ENCODE data around the gene PCSK2. TPM values are rescaled to one million over a fixed set of nuclear protein-coding genes. Genes with fewer than 3 reads are reported as not detected.

Gene PCSK2
- total and polyA plus RNA-seq, 4 donors, result 0.08 to 0.14 (median 0.09) TPM; not detected in 1

GRCh38 chr20:17502105-17502504 is 275.3 kb downstream of the PCSK2 start:
- H3K27ac ChIP-seq (ENCODE audit: low read depth in 1 of 2, low read length in 2 of 2), result no peak overlapping the region
- H3K4me1 ChIP-seq (ENCODE audit: control insufficient read depth in 4 of 4, insufficient read depth in 4 of 4, low read length in 3 of 4), result peaks cover 0 to 12% (median 5%) of the 10 kb centered on the region in 4 donors
- H3K9ac ChIP-seq (ENCODE audit: low read depth in 1 of 2, low read length in 2 of 2), result no peak overlapping the region
- WGBS, result 82% methylated on average over 4 of the region's 4 CpGs
- no peak overlapping the region for H3K4me3 ChIP-seq (ENCODE audit: low read depth in 1 of 3, low read length in 3 of 3)
- no peaks in the 10 kb centered on the region for H3K36me3 ChIP-seq (ENCODE audit: control insufficient read depth in 4 of 4, insufficient read depth in 3 of 4, low read depth in 1 of 4, low read length in 3 of 4)
- H3K27me3 ChIP-seq (ENCODE audit: control insufficient read depth in 4 of 4, insufficient read depth in 4 of 4, low read length in 3 of 4), result no peaks in the 10 kb centered on the region
- peak; percentile 10 for DNase-seq (ENCODE audit: low spot score)
- TF ChIP-seq CTCF (IDR thresholded peaks at IDR 0.05; ENCODE audit: low read depth, low read length, missing input control), result no peak
- TF ChIP-seq HNF4A (conservative IDR thresholded peaks at IDR 0.05), result no peak
- TF ChIP-seq RAD21 (IDR thresholded peaks at IDR 0.05), result no peak
- TF ChIP-seq NR2F2 (IDR thresholded peaks at IDR 0.05), result no peak
- no peak for TF ChIP-seq SP1 (IDR thresholded peaks at IDR 0.05)
- TF ChIP-seq JUND (IDR thresholded peaks at IDR 0.05), result no peak
- no peaks in the 10 kb centered on the region for H3K9me3 ChIP-seq (ENCODE audit: control insufficient read depth in 4 of 4, low read length in 3 of 4)

- H3K27me3 ChIP-seq (ENCODE audit: control insufficient read depth in 4 of 4, insufficient read depth in 4 of 4, low read length in 3 of 4), result no peaks in the 10 kb centered on the region
Observed at GRCh38 chr20:17503301-17504065, 276.6 kb downstream of the PCSK2 start.

More at GRCh38 chr20:17503301-17504065, 276.6 kb downstream of the PCSK2 start:
- no peak overlapping the region for H3K27ac ChIP-seq (ENCODE audit: low read depth in 1 of 2, low read length in 2 of 2)
- WGBS, result 79% methylated on average over 6 of the region's 6 CpGs
- no peaks in the 10 kb centered on the region for H3K9me3 ChIP-seq (ENCODE audit: control insufficient read depth in 4 of 4, low read length in 3 of 4)
- no peaks in the 10 kb centered on the region for H3K36me3 ChIP-seq (ENCODE audit: control insufficient read depth in 4 of 4, insufficient read depth in 3 of 4, low read depth in 1 of 4, low read length in 3 of 4)
- no peak for TF ChIP-seq SP1 (IDR thresholded peaks at IDR 0.05)
- TF ChIP-seq REST (IDR thresholded peaks at IDR 0.05), result no peak
- TF ChIP-seq HNF4G (IDR thresholded peaks at IDR 0.05), result no peak
- TF ChIP-seq CTCF (IDR thresholded peaks at IDR 0.05; ENCODE audit: low read depth, low read length, missing input control), result no peak
- TF ChIP-seq ZBTB33 (IDR thresholded peaks at IDR 0.05), result no peak
- TF ChIP-seq FOXA1 (IDR thresholded peaks at IDR 0.05), result no peak
- no peak for TF ChIP-seq YY1 (IDR thresholded peaks at IDR 0.05)
- DNase-seq (ENCODE audit: low spot score), result peak; percentile 40
- H3K4me1 ChIP-seq (ENCODE audit: control insufficient read depth in 4 of 4, insufficient read depth in 4 of 4, low read length in 3 of 4), result peaks cover 0 to 12% (median 5%) of the 10 kb centered on the region in 4 donors
- no peak overlapping the region for H3K4me3 ChIP-seq (ENCODE audit: low read depth in 1 of 3, low read length in 3 of 3)
- no peak overlapping the region for H3K9ac ChIP-seq (ENCODE audit: low read depth in 1 of 2, low read length in 2 of 2)

Measured in liver (tissue), 9 donors.